ENCODE data around the gene CPNE9. TPM values are rescaled to one million over a fixed set of nuclear protein-coding genes. Genes with fewer than 3 reads are reported as not detected.

CPNE9 gene
- total RNA-seq, 1 donor from 2014 or later = 0.20 TPM

DNA sequence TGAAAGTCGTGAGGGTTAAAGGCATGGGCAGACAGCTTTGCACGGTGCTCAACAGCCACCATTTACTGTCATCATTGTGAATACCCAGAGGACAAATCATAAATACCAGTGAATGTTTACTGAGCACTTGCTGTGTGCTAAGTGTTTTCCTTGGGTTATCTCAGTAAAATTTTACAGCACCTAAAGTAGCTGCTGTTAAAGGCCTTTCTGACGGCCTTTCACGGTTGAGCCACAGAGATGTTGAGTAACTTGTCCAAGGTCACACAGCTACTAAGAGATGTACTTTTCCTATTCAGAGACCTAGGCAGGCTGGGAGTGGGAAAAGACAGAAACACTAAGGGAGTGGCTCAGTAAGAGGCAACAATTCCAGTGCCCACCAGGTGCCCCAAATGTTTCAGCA is 393 bp upstream of the CPNE9 start:
- ChIA-PET POLR2A (interaction anchor here (0.6 kb wide), 1 partner anchor 199 kb away, joined by 8 read pairs; no protein-coding TSS in a partner anchor), CTCF (no interaction called here)
- no peak overlapping the region for H3K27ac Mint-ChIP-seq
- no peak overlapping the region for H3K4me3 Mint-ChIP-seq
- H3K9me3 Mint-ChIP-seq = no peaks in the 10 kb centered on the region
- no peak for ATAC-seq (ENCODE audit: low read depth)
- DNase-seq = no peak
- H3K27me3 Mint-ChIP-seq = peaks cover 15% of the 10 kb centered on the region
- intact Hi-C loops (cut with micrococcal nuclease) = no loop called here
- peaks cover 19% of the 10 kb centered on the region for H3K4me1 Mint-ChIP-seq
- TF ChIP-seq, protein P1, sequence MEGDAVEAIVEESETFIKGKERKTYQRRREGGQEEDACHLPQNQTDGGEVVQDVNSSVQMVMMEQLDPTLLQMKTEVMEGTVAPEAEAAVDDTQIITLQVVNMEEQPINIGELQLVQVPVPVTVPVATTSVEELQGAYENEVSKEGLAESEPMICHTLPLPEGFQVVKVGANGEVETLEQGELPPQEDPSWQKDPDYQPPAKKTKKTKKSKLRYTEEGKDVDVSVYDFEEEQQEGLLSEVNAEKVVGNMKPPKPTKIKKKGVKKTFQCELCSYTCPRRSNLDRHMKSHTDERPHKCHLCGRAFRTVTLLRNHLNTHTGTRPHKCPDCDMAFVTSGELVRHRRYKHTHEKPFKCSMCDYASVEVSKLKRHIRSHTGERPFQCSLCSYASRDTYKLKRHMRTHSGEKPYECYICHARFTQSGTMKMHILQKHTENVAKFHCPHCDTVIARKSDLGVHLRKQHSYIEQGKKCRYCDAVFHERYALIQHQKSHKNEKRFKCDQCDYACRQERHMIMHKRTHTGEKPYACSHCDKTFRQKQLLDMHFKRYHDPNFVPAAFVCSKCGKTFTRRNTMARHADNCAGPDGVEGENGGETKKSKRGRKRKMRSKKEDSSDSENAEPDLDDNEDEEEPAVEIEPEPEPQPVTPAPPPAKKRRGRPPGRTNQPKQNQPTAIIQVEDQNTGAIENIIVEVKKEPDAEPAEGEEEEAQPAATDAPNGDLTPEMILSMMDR (IDR thresholded peaks at IDR 0.05) = no peak
- peaks cover 45% of the 10 kb centered on the region for H3K36me3 Mint-ChIP-seq (ENCODE audit: low read depth)

DNA sequence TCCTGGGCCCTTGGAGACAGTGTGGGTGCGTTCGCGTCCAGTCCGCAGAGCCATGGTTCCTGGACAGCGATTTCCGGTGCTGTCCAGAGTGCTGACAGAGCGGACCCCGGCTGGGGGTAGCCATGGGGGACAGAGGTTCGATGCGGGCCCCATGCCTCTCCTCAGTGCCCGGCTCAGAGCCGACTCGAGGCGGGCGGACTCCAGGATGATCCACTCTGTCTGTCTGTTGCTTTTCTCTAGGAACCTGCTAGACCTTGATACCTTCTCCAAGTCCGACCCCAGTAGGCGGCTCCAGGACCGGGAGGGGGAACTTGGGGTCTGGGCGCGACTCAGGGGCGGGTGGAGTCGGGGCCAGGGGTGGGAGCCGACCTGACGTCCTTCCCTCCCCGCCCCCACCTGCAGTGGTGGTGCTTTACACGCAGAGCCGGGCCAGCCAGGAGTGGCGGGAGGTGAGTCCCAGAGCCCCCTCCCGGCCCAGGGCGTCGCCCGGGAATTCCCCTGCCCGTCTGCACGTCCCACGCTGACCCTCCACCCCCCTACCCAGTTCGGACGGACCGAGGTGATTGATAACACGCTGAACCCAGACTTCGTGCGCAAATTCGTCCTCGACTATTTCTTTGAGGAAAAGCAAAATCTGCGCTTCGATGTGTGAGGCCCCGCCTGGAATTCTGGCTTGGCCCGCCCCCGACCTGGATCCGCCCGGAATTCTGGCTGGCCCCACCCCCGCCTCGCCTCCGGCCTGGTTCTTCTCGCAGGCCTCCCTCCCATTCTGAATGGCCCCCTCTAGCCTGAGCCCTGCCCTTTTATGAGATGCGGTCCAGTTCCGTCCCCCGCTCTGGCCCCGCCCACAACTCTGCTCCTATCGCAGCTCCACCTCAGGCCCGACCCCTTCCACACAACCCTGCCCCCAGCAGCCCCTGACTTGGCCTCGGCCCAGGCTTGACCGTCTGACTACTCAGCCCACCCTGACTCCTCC is 1.0 kb downstream of the CPNE9 start:
- Mint-ChIP-seq H3K36me3 (ENCODE audit: low read depth) (peaks cover 33% of the 10 kb centered on the region), H3K27ac (no peak overlapping the region), H3K4me1 (peaks cover 19% of the 10 kb centered on the region), H3K4me3 (peak overlapping the region; percentile 55), H3K9me3 (no peaks in the 10 kb centered on the region), H3K27me3 (peaks cover 15% of the 10 kb centered on the region)
- intact Hi-C loops (cut with micrococcal nuclease) = loop anchor here (1.0 to 2.0 kb wide), 2 partner anchors 13 to 16 kb away; no protein-coding TSS in a partner anchor
- DNase-seq (no peak), ATAC-seq (ENCODE audit: low read depth) (peak; percentile 47)
- ChIA-PET POLR2A (no interaction called here), CTCF (no interaction called here)
- TF ChIP-seq, protein P1 (IDR thresholded peaks at IDR 0.05) = no peak

DNA sequence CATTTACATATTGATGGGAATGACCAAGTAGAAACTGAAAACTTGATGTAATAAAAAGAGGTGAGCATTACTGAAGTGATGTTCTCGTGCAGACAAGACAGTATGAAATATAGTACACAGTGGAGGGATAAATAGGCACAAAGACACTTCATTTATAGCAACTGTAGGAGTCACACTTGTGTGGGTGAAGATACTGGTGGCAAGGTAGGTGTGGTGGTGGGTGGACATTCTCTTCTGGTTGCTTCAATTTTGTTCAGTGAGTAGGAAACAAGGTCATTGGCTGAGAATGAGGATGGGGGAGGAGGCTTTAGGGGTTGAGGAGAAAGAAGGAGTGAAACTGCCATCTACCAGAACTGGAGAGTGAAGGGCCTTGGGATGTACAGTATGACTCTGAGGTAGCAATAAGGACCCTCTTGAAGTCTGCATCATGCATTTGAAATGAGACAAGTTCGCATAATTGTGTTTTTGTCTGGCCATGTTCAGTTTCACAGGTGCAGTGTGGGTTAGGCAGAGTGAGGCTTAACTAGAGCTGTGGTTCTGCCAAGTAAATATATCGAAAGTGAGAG is 6.6 kb downstream of the CPNE9 start:
- Mint-ChIP-seq H3K4me1 (peaks cover 2% of the 10 kb centered on the region), H3K36me3 (ENCODE audit: low read depth) (no peaks in the 10 kb centered on the region), H3K4me3 (no peak overlapping the region), H3K9me3 (no peaks in the 10 kb centered on the region), H3K27ac (no peak overlapping the region), H3K27me3 (peaks cover 10% of the 10 kb centered on the region)
- ChIA-PET CTCF (no interaction called here), POLR2A (no interaction called here)
- ATAC-seq (ENCODE audit: low read depth) (no peak), DNase-seq (no peak)
- intact Hi-C loops (cut with micrococcal nuclease) = no loop called here
- TF ChIP-seq, protein P1 (IDR thresholded peaks at IDR 0.05) = no peak

DNA sequence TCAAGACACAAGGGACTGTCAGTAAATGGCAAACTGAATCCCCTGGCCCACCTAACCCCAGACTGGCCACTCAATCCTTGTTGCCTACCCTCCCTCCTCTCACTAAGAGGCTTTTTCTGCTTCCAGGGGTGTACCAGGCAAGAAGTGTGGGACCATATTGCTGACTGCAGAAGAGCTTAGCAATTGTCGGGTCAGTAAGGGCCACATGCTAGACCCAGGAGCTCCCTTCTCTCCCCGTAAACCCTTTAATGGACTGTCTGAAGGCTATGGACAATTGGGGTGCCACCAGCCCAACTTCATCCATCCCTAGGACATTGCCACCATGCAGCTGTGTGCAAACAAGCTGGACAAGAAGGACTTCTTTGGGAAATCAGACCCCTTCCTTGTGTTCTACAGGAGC is 8.8 kb downstream of the CPNE9 start:
- no peak for ATAC-seq (ENCODE audit: low read depth)
- POLR2A ChIA-PET = no interaction called here
- intact Hi-C loops (cut with micrococcal nuclease) = no loop called here
- no peaks in the 10 kb centered on the region for H3K36me3 Mint-ChIP-seq (ENCODE audit: low read depth)
- TF ChIP-seq, protein P1 (IDR thresholded peaks at IDR 0.05) = no peak
- H3K27me3 Mint-ChIP-seq = peaks cover 3% of the 10 kb centered on the region
- H3K9me3 Mint-ChIP-seq = no peaks in the 10 kb centered on the region
- DNase-seq = no peak
- H3K4me1 Mint-ChIP-seq = no peaks in the 10 kb centered on the region
- no peak overlapping the region for H3K27ac Mint-ChIP-seq
- CTCF ChIA-PET = no interaction called here
- H3K4me3 Mint-ChIP-seq = no peak overlapping the region

DNA sequence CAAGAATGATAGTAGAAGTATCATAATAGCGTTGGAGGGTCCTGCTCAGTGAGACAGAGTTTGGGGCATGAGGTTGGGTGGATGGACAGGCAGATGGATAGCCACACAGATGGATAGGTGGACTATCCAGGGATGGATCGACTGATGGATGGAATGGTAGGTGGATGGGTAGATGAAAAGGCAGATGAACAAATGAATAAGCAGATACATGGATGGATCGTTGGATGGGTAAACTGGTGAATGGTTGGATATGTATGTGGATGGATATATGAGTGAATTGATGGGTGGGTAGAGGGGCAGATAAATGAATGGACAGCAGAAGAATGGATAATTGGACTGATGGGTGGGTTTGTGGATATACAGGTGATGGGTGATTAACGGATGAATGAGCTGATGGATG is 9.5 kb downstream of the CPNE9 start:
- Mint-ChIP-seq H3K27ac (no peak overlapping the region), H3K27me3 (peaks cover 3% of the 10 kb centered on the region), H3K4me3 (no peak overlapping the region), H3K4me1 (no peaks in the 10 kb centered on the region), H3K9me3 (no peaks in the 10 kb centered on the region), H3K36me3 (ENCODE audit: low read depth) (no peaks in the 10 kb centered on the region)
- intact Hi-C loops (cut with micrococcal nuclease) = no loop called here
- ATAC-seq (ENCODE audit: low read depth) (no peak), DNase-seq (no peak)
- ChIA-PET CTCF (no interaction called here), POLR2A (no interaction called here)
- TF ChIP-seq, protein P1 (IDR thresholded peaks at IDR 0.05) = no peak
